T47D (cell line): ENCODE results near the gene SLC2A13.
"Not testable (repeated sequence)": the region's sequence is repeated elsewhere in the genome, so short reads cannot be mapped to it uniquely, and the experiment has no call there.

Experiments used
- DNase-seq, 2 experiments: peaks; one replicate each; pipeline versions ENCODE4 v3.0.0 to v3.0.0-alpha.2; 2011 to 2012; ENCODE audit warnings: low read depth in 1 of 2, low spot score in 1 of 2
- JUND ChIP-seq: IDR thresholded peaks from 2 replicates; pipeline ENCODE4 v1.6.1; 2012; ENCODE audit warnings: low read depth
- in situ Hi-C: cut with HindIII; loops from 2 replicates; pipeline ENCODE4 v1.10.0; 2016; ENCODE audit warnings: low sequenced_read_pairs, low pct_unique_long_range_greater_than_20kb

Gene SLC2A13

DNA sequence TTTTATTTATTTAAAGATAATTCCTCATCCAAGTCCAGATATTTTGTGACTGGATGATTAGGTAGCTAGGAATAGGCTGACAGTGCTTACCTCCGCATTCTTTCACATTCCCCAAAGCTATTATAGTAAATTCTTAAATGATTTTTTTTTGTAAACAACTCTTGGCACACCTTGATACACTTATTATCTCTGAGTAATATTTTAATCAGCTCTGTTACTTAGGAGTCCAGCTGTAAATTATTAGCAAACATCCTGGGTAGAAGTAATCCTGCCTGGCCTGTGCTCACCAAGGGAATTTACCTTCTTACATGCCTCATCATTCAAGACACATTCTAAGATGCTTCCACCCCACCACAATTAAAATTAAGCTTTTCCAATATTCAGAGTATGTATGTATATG, 186.1 kb downstream of the SLC2A13 start:
- no peak for DNase-seq
- TF ChIP-seq JUND, result no peak
- in situ Hi-C loops, result no loop called here

DNA sequence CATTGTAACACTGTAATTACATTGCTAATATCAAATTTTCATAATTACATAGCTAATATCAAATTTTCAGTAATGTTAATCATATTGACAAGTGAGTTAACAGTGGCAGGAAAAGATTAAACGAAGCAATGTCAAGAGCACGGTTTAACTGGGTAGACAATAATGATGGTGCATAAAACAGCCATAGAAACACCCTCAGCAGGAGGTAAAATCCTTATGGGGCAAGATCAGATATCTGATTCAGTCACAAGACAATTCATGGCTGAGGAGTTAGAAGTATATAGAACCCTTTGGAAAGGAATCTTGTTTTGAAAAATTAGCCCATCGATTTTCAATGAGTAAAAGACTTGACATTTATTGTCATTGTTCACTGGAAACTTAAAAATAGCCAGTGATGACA, 190.6 kb downstream of the SLC2A13 start:
- DNase-seq, result no peak
- no peak for TF ChIP-seq JUND
- in situ Hi-C loops, result no loop called here

DNA sequence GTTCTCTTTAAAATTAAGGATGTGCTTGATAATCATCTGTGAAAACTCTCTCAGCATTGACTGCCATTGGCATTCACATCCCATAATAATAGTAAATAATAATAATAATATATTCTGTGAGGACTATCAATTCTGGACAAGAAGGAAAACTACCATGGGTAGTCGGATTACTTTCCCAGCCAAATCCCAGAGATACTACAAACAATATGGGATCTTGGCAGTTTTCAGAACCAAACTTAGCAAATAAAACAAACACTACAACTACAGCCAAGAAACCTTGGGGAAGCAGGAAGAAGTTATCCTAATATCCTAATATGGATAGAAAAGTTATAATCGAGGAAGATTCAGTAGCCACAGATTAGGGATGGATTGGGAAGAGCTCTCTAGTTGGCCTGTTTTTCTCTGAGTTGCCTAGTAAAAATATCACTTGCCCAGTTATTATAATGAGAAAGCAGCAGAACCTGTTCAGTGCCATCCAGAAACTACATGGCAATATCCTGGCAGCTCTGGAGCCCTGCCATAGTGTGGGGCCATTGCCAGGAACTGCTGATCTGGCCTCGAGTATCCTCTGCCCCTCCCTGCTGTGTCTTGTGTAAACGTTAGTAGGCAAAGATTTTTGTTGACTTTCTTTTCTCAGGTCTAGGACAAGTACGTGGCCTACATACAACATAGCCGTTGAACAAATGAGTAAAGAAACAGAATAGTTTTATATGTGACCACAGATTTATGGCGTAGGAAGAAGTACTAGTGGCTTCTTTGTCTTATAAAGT, 193.5 kb downstream of the SLC2A13 start:
- TF ChIP-seq JUND, result no peak
- peak; percentile 6 to 90 for DNase-seq
- in situ Hi-C loops, result no loop called here

DNA sequence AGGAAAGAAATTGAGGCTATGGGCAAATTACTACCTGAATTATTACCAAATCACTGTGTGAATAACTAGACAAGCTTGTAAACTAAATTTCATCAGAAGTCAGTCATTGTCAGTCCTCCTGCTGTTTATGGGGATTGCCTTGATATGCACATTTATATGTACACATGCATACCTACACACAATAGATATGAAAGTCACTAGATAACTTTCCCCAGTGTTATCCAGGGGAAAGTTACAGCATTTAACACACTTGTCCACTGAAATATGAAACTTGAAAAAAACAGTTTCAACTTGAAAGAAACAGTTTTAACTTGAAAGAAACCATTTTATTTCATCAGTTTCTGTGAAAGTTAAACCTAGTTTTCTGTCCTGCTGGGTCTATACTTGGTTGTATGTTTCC, 199.6 kb downstream of the SLC2A13 start:
- TF ChIP-seq JUND, result no peak
- in situ Hi-C loops, result no loop called here
- no peak for DNase-seq

DNA sequence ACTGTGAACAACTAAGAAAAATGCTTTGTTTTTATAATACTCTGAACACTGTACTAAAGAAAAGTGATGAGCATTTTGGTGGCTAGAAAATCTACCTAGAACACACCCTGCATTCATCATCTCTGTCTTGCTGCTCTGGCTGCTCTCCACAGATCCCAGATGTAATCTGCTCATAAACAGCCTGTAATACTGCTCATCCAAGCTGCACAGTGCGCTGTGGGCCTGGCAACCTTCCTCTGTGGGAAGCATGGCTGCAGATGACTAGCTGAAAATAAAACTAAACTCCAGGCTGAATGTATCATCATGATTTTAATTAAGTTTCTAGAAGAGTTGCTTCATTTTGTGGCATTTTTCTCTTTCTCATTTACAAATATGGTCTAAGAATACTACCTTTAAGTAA, 200.7 kb downstream of the SLC2A13 start:
- in situ Hi-C loops, result no loop called here
- TF ChIP-seq JUND, result no peak

DNA sequence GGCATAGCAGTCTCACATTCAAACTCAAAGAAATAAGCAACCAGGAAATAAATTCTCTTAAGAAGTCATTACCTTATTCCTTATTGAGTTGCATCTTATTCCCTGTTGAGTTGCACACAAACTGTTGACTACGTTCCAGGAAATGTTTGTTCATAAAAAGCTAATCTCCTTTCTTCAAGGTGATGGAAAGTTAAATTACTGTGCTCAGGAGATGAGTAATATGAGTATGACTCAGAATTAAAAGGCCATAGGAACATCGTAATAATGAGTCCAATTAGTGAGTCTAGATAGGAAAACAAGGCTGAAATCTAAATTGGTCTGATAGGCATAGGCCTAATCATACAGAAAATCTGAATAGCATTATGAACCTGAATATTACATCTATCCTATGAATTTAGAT, 203.1 kb downstream of the SLC2A13 start:
- no peak for DNase-seq
- in situ Hi-C loops, result no loop called here
- TF ChIP-seq JUND, result no peak

More for the DNA sequence above, 200.7 kb downstream of the SLC2A13 start:
- no peak for DNase-seq

DNA sequence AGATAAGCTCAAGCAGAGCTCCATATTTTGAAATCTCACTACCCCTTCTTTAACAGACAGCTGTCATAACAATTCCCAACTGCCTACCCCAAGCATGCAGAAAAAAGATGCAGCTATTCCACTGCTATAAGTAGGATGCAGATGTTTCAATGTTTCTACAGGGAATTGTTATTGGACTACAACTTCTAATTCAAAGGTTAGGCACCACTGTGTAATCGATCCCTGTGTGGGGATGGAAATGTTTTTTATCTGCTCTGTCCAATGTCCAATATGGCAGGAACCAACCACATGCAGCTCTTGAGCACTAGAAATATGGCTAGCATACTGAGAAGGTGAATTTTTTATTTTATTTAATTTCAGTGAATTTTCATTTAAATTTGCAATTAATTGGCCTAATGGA, 208.6 kb downstream of the SLC2A13 start:
- no peak for TF ChIP-seq JUND
- in situ Hi-C loops, result no loop called here
- DNase-seq, result no peak

DNA sequence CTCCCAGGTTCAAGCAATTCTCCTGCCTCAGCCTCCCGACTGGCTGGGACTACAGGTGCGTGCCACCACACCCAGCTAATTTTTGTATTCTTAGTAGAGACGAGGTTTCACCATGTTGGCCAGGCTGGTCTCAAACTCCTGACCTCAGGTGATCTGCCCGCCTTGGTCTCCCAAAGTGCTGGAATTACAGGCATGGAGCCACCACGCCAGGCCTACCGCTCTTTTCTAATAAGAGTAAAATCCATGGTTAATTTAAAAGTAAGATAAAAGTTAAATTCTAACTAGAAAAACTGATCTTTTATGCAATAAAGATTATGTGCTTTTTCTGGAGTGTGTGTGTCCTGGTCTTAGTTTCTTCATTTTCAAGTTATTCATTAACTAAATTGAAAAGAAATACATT, 212.5 kb downstream of the SLC2A13 start:
- in situ Hi-C loops, DNase-seq: not testable (repeated sequence)

DNA sequence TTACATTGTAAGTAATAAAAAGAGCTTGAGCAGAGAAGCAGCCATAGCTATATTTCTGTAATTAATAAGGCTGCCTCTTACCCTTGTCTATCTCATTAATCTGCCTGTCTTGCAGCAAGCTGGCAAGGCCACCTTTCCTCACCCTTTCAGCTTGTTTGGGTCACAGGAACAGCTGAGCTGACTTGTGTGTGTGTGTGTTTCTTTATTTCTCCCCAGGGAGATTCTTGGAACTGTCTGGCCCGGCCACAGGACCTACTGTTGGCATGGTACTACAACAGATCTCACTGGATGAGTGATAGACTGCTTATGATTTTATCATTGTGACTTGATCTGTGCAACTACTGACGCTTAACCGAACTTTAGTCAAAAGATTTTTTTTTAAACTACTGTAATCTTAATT, 213.7 kb downstream of the SLC2A13 start:
- in situ Hi-C loops, result no loop called here
- TF ChIP-seq JUND, result no peak
- DNase-seq, result peak in 1 of 2 experiments; percentile 18

DNA sequence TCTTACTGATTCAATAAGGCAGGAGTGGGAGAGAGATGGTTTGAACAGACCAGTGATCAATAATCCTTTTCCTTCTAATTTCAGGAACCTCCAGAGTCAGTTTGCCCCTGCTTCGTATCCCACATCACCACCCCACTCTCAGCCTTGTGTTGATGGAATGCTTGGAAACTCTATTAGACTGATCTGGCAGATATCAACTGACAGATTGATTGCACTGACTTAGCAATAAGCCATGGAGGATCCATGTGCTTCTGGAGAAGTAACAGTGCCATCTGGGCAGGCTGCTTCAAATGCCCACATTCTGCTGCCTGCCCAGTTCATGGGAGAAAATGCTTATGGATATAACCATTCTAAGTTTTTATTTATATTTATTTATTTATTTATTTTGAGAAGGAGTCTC, 218.0 kb downstream of the SLC2A13 start:
- DNase-seq, result no peak
- no peak for TF ChIP-seq JUND
- in situ Hi-C loops, result no loop called here

DNA sequence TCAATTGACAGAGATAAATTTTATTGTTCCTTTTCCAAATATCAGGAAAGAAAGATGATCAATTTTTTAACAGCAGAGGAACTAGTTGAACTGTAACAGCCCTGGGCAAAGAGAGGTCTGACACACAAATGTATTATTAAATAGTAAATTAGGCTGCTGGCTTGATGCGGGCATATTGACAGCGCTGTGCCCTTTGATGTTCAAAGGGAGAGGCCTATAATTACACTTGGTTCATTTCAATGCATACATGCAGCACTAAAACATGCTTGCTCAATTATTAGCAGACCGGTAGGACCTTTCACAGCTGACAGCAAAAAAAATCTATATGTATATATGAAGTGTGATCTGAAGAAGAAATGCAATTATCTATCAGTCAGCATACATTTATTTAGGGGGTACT, 219.8 kb downstream of the SLC2A13 start:
- TF ChIP-seq JUND, result no peak
- DNase-seq, result no peak
- in situ Hi-C loops, result no loop called here

DNA sequence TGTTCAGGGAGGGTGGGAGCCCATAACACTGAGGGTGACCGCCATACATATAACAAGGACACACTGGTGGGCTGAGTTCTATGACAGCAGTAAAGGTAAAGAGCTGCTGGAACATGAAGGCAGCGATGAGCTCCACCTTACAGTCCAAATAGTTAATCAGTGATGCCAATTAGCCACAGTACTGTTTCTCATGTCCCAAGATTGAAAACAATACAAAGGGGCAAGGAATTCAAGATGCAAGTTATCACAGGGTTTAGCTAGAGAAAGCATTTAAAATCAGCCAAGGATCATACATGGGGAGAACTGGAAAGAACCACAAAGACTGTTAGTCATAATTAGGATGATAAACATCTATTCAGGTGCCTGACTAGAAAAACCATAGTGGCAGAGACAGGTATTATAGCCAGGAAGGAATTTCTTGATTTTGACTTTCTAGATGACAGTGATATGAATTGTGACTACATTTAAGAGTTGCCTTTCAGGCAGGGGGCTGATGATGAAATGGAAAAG, 221.2 kb downstream of the SLC2A13 start:
- no peak for TF ChIP-seq JUND
- DNase-seq, result no peak
- in situ Hi-C loops, result no loop called here

DNA sequence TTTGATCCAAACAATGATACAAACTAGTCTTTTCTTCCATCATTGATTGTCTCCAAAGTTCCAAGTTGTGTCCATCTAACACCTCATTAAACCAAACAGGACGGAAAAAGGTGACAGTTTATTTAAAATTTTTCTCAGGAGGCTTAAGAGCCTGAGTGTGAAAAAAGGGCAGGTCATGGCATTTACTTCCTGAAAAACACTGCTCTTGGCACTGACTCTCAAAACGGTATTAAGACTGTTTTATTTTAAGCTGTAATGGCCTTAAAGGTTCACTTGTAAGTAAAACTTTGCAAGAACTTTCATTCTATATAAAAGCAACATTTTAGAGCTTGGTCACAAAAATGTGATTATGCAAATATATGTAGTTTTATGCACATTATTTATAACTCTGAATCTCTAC, 222.5 kb downstream of the SLC2A13 start:
- no peak for TF ChIP-seq JUND
- no peak for DNase-seq
- in situ Hi-C loops, result no loop called here

DNA sequence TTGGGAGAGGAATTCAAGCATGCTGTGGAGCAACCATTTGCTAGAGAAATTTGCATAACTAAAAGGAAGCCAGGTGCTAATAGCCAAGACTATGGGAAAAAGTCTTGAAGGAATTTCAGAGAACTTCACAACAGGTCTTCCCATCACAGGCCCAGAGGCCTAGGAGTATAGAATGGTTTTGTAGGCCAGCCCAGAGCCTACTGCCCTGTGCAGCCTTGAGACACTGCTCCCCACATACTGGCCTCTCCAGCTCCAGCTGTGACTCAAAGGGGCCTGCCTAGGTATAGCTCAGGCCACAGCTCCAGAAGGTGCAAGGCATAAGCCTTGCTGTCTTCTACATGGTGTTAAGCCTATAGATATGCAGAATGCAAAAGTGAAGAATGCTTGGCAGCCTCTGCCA, 227.1 kb downstream of the SLC2A13 start:
- in situ Hi-C loops, result no loop called here
- TF ChIP-seq JUND, result no peak
- no peak for DNase-seq
